B cell (primary cell): ENCODE measurements around the gene SPSB1. TPM values are rescaled to one million over a fixed set of nuclear protein-coding genes. Genes with fewer than 3 reads are reported as not detected.

ENCODE experiments used
- ATAC-seq: fragments of 200-7000 bp; cut with Tn5 transposase; one replicate; pipeline ENCODE4 v1.10.0; 2021; ENCODE audit warnings: low read depth, mild to moderate bottlenecking, moderate number of reproducible peaks, moderate library complexity
- CTCF ChIA-PET: fragments of 350-600 bp; sonication (Branson Sonifier 250); formaldehyde crosslinking; loops from one replicate; lab custom pipeline; 2021; ENCODE audit warnings: antibody characterized with exemption, inconsistent platforms; lab: Charles Lee
- POLR2A ChIA-PET: fragments of 350-600 bp; sonication (Branson Sonifier 250); formaldehyde crosslinking; loops from one replicate; lab custom pipeline; 2021; ENCODE audit warnings: antibody characterized with exemption; lab: Charles Lee
- DNase-seq: peaks from one replicate; pipeline ENCODE4 v3.0.0; 2013
- H2AFZ ChIP-seq: 2 replicates; pipeline ENCODE4 v1.6.1; 2012; ENCODE audit warnings: mild to moderate bottlenecking, low read depth, low read length; ENCODE audit not compliant: insufficient read depth, poor library complexity, severe bottlenecking
- H3K27ac ChIP-seq, 2 donors: 1 replicate in 1 of 2; 2 replicates in 1 of 2; pipeline ENCODE4 v1.5.1; 2012 to 2013; ENCODE audit warnings: low read length in 2 of 2, mild to moderate bottlenecking in 2 of 2, moderate library complexity in 1 of 2
- H3K27me3 ChIP-seq, 4 experiments: fragments of 200-600 bp in 1 of 4; sonication (generic) in 1 of 4; replicated peaks in 1 of 4; 1 replicate in 2 of 4; 2 replicates in 2 of 4; pipeline versions ENCODE4 v1.6.1 to v1.7.0; 2013 to 2016; ENCODE audit warnings: low read length in 3 of 4, mild to moderate bottlenecking in 2 of 4, mixed read lengths in 1 of 4, moderate library complexity in 1 of 4; ENCODE audit not compliant: insufficient read depth in 4 of 4, control insufficient read depth in 3 of 4; ENCODE audit errors: control extremely low read depth in 1 of 4
- H3K36me3 ChIP-seq, 2 experiments: replicated peaks in 1 of 2; 1 replicate in 1 of 2; 2 replicates in 1 of 2; pipeline versions ENCODE4 v1.6.1 to v1.7.1; 2013; ENCODE audit warnings: low read length in 1 of 2; ENCODE audit not compliant: insufficient read depth in 2 of 2, control insufficient read depth in 1 of 2; ENCODE audit errors: control extremely low read depth in 1 of 2, extremely low read depth in 1 of 2
- H3K4me1 ChIP-seq, 2 donors: fragments of 200-600 bp in 1 of 2; sonication (generic) in 1 of 2; 1 replicate in 1 of 2; 2 replicates in 1 of 2; pipeline versions ENCODE4 v1.5.1 to v1.6.1; 2013 to 2017; ENCODE audit warnings: low read length in 2 of 2; ENCODE audit not compliant: control insufficient read depth in 2 of 2, insufficient read depth in 2 of 2
- H3K4me2 ChIP-seq: replicated peaks from 2 replicates; pipeline ENCODE3; 2012; ENCODE audit warnings: mild to moderate bottlenecking, low read depth, low read length; ENCODE audit not compliant: poor library complexity, severe bottlenecking
- H3K4me3 ChIP-seq, 5 experiments: fragments of 200-600 bp in 1 of 5; sonication (generic) in 1 of 5; 1 replicate in 3 of 5; 2 replicates in 2 of 5; pipeline versions ENCODE4 v1.5.1 to v1.7.0; 2011 to 2016; ENCODE audit warnings: low read length in 4 of 5, mild to moderate bottlenecking in 4 of 5, low read depth in 2 of 5, control low read depth in 1 of 5, moderate library complexity in 1 of 5; ENCODE audit not compliant: insufficient read depth in 1 of 5; ENCODE audit errors: control extremely low read depth in 1 of 5, extremely low read depth in 1 of 5
- H3K79me2 ChIP-seq: fragments of 200-600 bp; sonication (generic); one replicate; pipeline ENCODE4 v1.6.0; 2016; ENCODE audit warnings: low read length; ENCODE audit not compliant: control insufficient read depth, insufficient read depth
- H3K9ac ChIP-seq: fragments of 200-600 bp; sonication (generic); 2 replicates; pipeline ENCODE4 v1.6.1; 2017; ENCODE audit warnings: mild to moderate bottlenecking, low read length, moderate library complexity
- H3K9me3 ChIP-seq, 3 donors: one replicate each; pipeline versions ENCODE4 v1.6.1 to v1.7.1; 2013; ENCODE audit warnings: low read length in 2 of 3; ENCODE audit not compliant: control insufficient read depth in 2 of 3, insufficient read depth in 1 of 3; ENCODE audit errors: control extremely low read depth in 1 of 3
- H4K20me1 ChIP-seq: 2 replicates; pipeline ENCODE4 v1.6.0; 2012; ENCODE audit warnings: mild to moderate bottlenecking, low read length; ENCODE audit not compliant: insufficient read depth, control insufficient read depth, poor library complexity, severe bottlenecking
- H3K27ac Mint-ChIP-seq: one replicate; pipeline ENCODE4 v1.8.0; 2021; ENCODE audit warnings: mixed read lengths
- H3K27me3 Mint-ChIP-seq: one replicate; pipeline ENCODE4 v1.8.0; 2021; ENCODE audit warnings: mixed read lengths
- H3K4me1 Mint-ChIP-seq: one replicate; pipeline ENCODE4 v1.8.0; 2021; ENCODE audit warnings: mixed read lengths
- H3K4me3 Mint-ChIP-seq: one replicate; pipeline ENCODE4 v1.8.0; 2021; ENCODE audit warnings: mixed read lengths
- H3K9me3 Mint-ChIP-seq: one replicate; pipeline ENCODE4 v1.8.0; 2022; ENCODE audit warnings: mixed read lengths; ENCODE audit not compliant: insufficient read depth
- EZH2 ChIP-seq: IDR thresholded peaks from 2 replicates; pipeline ENCODE4 v1.6.1; 2012; ENCODE audit warnings: borderline replicate concordance, low read depth, mild to moderate bottlenecking, moderate library complexity, low read length; ENCODE audit not compliant: insufficient read depth, poor library complexity, severe bottlenecking
- WGBS: methylation state at CpG from one replicate; pipeline ENCODE4 v1.1.5; 2013; ENCODE audit warnings: missing lambda C conversion rate; ENCODE audit not compliant: insufficient coverage; 5-methylcytosine and 5-hydroxymethylcytosine counted together
- intact Hi-C: fragments of 100-400 bp; cut with micrococcal nuclease; formaldehyde crosslinking; loops from one replicate; pipeline ENCODE4 v1.10.0; 2022
- polyA plus RNA-seq: library from polyadenylated mRNA; depleted of rRNA; stranded (reverse); fragments of >200 nt; gene quantifications from 2 replicates; pipeline ENCODE4 v1.2.3, GENCODE V29; 2012
- total RNA-seq, 2 donors: library from RNA; stranded (reverse); fragments of 120-200 nt in 1 of 2; gene quantifications; 1 replicate in 1 of 2; 2 replicates in 1 of 2; pipeline versions ENCODE4 v1.2.3 to v1.2.4, GENCODE V29; 2013 to 2022
- TF ChIP-seq, protein P1 (sequence below): fragments of 200-600 bp; IDR thresholded peaks from one replicate; pipeline ENCODE4 v1.8.0; 2022; ENCODE audit warnings: antibody characterized with exemption, mild to moderate bottlenecking

SPSB1 gene
- total and polyA plus RNA-seq, 2 donors (not counting 1 experiment from before 2014, with no cell fraction given) = 1.7 to 9.4 TPM

GRCh38 chr1:9280015-9280860 is 12.5 kb upstream of the SPSB1 start:
- POLR2A ChIA-PET = no interaction called here
- no peak overlapping the region for H3K9ac ChIP-seq
- H3K27me3 ChIP-seq = peaks cover 0 to 14% (median 4%) of the 10 kb centered on the region in 4 experiments
- Mint-ChIP-seq H3K4me1 (peaks cover 23% of the 10 kb centered on the region), H3K4me3 (no peak overlapping the region), H3K9me3 (peaks cover 10% of the 10 kb centered on the region), H3K27me3 (peaks cover 14% of the 10 kb centered on the region), H3K27ac (no peak overlapping the region)
- H3K27ac ChIP-seq = no peak overlapping the region
- WGBS = 36% methylated on average over 23 of the region's 36 CpGs
- no peaks in the 10 kb centered on the region for H4K20me1 ChIP-seq
- DNase-seq = no peak
- CTCF ChIA-PET = interaction anchor here (1.0 to 5.5 kb wide), 5 partner anchors 9 to 212 kb away, joined by 4 to 36 read pairs (median 6); no protein-coding TSS in a partner anchor
- intact Hi-C loops = no loop called here
- no peak overlapping the region for H2AFZ ChIP-seq
- no peak overlapping the region for H3K4me3 ChIP-seq
- H3K36me3 ChIP-seq = no peaks in the 10 kb centered on the region
- ATAC-seq = no peak
- peaks cover 0 to 20% of the 10 kb centered on the region in 2 donors for H3K4me1 ChIP-seq
- TF ChIP-seq, protein P1, sequence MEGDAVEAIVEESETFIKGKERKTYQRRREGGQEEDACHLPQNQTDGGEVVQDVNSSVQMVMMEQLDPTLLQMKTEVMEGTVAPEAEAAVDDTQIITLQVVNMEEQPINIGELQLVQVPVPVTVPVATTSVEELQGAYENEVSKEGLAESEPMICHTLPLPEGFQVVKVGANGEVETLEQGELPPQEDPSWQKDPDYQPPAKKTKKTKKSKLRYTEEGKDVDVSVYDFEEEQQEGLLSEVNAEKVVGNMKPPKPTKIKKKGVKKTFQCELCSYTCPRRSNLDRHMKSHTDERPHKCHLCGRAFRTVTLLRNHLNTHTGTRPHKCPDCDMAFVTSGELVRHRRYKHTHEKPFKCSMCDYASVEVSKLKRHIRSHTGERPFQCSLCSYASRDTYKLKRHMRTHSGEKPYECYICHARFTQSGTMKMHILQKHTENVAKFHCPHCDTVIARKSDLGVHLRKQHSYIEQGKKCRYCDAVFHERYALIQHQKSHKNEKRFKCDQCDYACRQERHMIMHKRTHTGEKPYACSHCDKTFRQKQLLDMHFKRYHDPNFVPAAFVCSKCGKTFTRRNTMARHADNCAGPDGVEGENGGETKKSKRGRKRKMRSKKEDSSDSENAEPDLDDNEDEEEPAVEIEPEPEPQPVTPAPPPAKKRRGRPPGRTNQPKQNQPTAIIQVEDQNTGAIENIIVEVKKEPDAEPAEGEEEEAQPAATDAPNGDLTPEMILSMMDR = no peak
- no peak for TF ChIP-seq EZH2
- no peak overlapping the region for H3K4me2 ChIP-seq
- peaks cover 0 to 18% (median 3%) of the 10 kb centered on the region in 3 donors for H3K9me3 ChIP-seq
- H3K79me2 ChIP-seq = no peaks in the 10 kb centered on the region
